SK-N-MC (cell line): ENCODE data around the gene TMEM151A.

Experiments used
- EZH2 ChIP-seq: fragments of 200-600 bp; sonication (generic); IDR thresholded peaks from one replicate; pipeline ENCODE4 v1.6.1; 2017; ENCODE audit warnings: antibody characterized with exemption
- FOXP2 ChIP-seq: optimal IDR thresholded peaks from 2 replicates; pipeline ENCODE3; 2011; ENCODE audit warnings: mild to moderate bottlenecking, moderate library complexity; ENCODE audit not compliant: insufficient read depth; ENCODE audit errors: extremely low read length, control extremely low read depth
- POLR2AphosphoS5 ChIP-seq: IDR thresholded peaks from 2 replicates; pipeline ENCODE4 v1.6.1; 2012; ENCODE audit warnings: mild to moderate bottlenecking, low read depth, low read length, borderline replicate concordance

DNA sequence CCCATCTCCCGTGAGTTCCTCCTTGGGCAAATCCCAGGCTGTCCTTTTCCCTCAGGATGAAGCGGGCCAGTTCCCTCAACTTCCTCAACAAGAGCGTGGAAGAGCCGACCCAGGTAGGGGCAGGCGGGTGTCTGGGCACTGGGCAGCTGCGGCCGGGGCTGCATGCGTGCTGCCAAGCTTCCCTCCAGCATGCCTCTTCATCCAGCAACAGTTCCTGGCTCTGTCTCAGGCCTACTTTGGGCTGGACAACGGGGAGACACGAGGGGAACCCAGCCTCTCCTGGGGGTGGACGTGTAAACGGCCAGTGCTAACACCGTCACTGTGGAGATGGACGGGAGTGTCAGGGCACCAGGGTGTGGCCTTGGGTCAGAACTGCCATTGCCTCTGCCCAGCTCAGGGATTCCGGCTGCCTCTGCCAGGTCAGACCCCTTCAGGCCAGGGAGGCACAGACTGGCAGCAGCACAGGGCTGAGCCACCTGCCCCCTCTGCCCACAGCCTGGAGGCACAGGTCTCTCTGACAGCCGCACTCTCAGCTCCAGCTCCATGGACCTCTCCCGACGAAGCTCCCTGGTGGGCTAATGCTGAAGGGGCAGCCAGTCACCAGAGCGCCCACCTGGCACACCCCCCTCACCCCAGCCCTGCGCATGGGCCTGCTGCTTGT, 25.2 kb upstream of the TMEM151A start:
- TF ChIP-seq POLR2AphosphoS5: no peak
- no peak for TF ChIP-seq EZH2
- no peak for TF ChIP-seq FOXP2
